NOMO-1 treated with dmso at 0.1 percent for 144 hours (cell line): ENCODE measurements around the gene SLC44A2.
A peak's percentile ranks its signal among the peaks of the same experiment; 100 is the strongest.

Source experiments
- DNase-seq: peaks from one replicate; lab custom pipeline; 2025; ENCODE audit not compliant: unreplicated experiment; lab: John Stamatoyannopoulos, UW

The SLC44A2 gene

DNA sequence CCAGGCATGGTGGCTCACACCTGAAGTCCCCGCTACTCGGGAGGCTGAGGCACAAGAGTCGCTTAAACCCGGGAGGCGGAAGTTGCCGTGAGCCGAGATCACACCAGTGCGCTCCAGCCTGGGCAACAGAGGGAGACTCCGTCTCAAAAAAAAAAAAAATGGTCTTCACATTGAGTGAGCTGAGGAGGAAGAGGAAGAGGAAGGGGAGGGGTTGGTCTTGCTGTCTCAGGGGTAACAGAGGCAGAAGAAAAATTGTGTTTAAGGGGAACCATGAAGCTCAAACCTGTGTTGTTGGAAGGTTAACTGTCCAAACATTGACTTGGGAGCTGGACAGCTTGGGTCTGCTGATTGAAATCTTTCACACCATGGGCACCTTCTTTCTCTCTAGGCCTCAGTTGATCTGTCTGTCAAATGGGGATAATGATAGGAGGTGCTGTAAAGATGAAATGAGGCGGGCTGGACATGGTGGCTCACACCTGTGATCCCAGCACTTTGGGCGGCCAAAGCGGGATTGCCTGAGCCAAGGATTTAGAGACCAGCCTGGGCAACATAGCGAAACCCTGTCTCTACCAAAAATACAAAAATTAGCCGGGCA, 9.8 kb upstream of the SLC44A2 start:
- DNase-seq = no peak

DNA sequence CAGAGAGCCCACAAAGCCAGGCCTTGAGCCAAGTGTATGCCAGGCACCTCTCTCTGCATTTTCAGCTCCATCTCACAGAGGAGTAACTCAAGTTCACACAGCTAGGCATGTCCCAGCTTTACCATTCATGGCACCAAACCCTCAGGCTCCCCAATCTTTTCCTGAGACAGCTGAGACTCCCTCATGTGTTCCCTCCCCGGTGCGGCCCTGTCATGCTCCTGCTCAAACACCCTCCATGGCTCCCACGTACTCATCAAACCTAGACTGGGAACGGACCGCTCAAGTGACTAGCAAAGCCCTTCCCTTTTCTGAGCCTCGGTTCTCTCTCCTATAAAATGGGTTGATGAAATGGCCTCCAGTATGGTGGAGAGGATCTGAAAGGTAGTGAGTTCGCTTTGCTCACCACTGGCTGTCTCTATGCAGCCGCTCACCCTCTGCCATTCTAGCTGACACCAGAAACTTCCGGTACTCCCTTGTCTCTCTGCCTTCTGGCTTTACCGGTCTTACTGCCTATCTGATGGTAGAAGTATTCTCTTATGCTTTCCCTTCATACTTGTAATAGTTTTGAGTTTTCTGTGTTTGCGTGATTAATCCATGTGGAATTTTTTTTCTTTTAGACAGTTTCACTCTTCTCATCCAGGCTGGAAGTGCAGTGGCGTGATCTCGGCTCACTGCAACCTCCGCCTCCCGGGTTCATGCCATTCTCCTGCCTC, 7.8 kb upstream of the SLC44A2 start:
- DNase-seq = no peak

DNA sequence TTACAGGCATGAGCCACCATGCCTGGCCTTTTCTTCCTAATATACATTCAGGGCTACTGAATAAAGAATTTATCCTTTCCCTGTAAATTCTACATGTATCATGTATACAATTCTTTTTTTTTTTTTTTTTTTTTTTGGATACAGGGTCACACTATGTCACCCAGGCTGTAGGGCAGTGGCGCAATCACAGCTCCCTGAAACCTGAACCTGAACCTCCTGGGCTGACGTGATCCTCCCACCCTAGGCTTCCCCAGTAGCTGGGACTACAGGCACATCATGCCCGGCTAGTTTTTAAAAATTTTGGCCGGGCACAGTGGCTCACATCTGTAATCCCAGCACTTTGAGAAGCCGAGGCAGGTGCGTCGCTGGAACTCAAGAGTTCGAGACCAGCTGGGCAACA, 6.5 kb upstream of the SLC44A2 start:
- no peak for DNase-seq

DNA sequence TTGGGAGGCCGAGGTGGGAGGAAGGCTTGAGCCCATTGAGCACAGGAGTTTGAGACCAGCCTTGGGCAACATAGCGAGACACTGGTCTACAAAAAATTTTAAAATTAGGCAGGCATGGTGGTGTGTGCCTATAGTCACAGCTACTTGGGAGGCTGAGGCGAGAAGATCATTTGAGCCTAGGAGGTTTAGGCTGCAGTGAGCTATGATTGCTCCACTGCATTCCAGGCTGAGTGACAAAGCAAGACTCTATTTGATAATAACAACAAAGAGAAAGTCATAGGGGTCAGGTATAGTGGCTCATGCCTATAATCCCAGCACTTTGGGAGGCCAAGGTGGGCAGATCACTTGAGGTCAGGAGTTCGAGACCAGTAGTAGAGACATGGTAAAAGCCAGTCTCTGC, 4.6 kb upstream of the SLC44A2 start:
- DNase-seq = no peak

DNA sequence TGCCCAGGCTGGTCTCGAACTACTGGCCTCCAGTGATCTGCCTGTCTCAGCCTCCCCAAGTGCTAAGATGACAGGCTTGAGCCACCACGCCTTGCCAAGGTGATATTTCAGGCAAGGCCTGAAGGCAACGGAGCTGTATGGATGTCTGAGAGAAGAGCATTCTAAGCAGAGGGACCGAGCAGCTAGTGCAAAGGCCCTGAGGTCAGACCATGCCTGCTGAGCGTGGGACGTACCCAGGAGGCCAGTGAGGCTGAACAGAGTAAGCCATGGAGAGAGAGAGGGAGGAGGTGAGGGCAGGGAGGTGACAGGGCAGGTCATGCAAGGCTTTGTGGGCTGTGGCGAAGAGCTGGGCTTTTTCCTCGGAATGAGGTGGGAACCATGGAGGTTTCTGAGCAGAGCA, 3.4 kb upstream of the SLC44A2 start:
- DNase-seq = no peak

DNA sequence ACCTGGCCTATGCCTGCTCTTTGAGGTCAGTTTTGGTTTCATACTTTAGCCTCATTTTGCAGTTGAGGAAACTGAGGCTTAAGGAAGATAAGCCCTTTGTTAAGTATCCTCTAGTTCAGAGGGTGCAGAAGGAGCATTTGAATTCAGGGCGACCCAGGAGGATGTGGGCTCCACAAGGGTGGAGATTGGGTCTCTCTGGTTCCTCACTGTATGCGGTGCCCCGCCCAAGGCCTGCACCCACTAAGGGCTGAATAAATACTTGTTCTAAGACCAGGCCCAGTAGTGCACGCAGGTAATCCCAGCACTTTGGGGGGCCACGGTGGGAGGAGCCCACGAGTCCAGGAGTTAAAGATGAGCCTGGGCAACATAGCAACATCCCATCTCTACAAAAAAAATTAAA, 768 bp upstream of the SLC44A2 start:
- no peak for DNase-seq

DNA sequence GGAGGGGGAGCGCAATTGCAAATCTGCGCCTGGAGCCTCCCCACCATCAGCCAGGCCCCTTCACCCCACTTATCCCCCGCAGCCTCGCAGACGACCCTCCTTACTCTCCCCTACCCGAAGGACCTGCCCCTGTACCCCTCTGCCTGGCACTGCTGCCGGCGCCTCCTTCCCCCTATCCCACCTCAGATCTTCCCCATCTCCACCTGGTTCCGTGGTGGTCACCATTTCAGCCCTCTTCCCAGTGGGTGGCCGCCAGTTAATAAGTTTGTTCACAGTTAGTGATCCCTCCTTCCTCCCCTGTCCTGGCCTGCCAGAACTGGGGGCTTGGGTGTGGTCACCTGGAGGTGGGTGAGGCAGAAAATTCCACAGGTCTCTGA, 397 bp downstream of the SLC44A2 start:
- no peak for DNase-seq

DNA sequence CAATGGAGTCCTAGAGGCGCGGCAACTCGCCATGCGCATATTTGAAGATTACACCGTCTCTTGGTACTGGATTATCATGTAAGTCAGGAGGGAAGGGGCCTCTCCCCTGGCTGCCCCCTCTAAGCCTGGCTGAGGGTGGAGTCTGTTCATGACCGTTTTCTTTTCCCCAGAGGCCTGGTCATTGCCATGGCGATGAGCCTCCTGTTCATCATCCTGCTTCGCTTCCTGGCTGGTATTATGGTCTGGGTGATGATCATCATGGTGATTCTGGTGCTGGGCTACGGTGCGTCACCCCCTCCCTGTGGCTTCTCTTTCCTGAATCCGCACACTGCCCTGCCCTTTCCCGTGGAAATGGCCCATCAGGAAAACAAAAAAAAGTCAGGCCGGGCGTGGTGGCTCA, 6.5 kb downstream of the SLC44A2 start:
- no peak for DNase-seq

DNA sequence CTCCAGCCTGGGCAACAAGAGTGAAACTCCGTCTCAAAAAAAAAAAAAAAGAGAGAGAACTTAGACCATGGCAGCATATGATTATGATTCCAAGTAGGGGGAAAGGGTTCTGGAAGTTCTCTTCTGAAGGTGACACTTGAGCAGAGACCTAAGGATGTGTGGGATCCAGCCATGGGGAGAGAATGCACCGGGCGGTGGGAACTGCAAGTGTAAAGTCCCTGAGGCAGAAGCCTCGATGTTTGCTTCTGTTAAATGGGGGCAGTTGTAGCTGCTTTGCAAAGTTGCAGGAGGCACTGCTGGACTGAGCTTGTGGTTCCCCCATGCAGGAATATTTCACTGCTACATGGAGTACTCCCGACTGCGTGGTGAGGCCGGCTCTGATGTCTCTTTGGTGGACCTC, 9.1 kb downstream of the SLC44A2 start:
- DNase-seq = no peak

DNA sequence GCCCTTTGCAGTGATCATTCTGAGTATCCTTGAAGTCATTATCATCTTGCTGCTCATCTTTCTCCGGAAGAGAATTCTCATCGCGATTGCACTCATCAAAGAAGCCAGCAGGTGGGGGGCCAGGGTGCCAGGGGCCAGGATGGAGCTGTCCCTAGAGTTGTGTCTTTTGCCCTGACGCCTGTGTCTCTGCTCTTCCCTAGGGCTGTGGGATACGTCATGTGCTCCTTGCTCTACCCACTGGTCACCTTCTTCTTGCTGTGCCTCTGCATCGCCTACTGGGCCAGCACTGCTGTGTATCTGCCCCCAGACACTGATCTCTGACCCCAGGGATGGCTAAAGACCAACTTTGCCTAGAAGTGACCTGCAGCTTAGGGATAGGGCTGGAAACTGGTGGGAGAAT, 9.6 kb downstream of the SLC44A2 start:
- DNase-seq = no peak

DNA sequence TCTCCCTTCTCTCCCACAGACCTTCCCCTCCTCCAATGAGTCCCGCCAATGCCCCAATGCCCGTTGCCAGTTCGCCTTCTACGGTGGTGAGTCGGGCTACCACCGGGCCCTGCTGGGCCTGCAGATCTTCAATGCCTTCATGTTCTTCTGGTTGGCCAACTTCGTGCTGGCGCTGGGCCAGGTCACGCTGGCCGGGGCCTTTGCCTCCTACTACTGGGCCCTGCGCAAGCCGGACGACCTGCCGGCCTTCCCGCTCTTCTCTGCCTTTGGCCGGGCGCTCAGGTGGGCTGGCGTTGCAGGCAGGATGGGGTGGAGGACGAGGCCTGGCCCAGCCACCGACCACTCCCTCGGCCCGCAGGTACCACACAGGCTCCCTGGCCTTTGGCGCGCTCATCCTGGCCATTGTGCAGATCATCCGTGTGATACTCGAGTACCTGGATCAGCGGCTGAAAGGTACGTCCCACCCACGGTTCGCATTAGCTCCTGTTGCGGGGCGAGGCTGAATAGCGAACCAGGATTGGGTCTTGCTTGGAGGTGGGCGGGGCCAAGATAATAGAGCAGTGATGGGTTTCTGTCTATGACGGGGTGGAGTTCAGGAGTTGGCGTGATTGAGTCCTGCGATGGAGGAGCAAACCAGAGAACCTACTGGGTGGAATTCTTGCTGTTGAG, 11.1 kb downstream of the SLC44A2 start:
- no peak for DNase-seq

DNA sequence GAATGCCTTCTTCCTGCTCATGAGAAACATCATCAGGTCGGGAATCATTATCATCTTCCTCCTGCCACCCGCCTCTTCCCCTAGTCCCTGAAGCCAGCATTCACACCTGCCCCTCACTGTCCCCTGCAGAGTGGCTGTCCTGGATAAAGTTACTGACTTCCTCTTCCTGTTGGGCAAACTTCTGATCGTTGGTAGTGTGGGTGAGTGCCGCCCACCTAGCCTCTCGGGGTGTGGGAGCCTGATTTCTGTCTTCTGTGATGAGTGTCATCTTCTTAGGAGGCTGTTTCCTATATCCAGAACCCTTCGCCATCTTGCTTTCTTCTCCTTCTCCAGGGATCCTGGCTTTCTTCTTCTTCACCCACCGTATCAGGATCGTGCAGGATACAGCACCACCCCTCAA, 12.5 kb downstream of the SLC44A2 start:
- DNase-seq = peak; percentile 33

DNA sequence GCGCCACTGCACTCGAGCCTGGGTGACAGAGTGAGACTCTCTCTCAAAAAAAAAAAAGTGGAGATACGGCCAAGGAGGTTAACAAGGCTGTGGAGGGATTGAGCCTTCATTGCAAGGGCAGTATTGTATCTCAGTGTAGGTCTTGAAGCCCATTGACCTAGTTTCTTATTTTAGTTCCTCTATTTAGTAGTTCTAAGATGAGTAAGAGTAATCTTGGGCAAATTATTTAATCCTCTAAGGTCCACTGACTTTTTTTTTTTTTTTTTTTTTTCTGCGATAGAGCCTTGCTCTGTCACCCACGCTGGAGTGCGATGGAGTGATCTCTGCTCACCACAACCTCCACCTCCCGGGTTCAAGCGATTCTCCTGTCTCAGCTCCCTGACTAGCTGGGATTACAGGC, 14.5 kb downstream of the SLC44A2 start:
- DNase-seq = peak; percentile 56

DNA sequence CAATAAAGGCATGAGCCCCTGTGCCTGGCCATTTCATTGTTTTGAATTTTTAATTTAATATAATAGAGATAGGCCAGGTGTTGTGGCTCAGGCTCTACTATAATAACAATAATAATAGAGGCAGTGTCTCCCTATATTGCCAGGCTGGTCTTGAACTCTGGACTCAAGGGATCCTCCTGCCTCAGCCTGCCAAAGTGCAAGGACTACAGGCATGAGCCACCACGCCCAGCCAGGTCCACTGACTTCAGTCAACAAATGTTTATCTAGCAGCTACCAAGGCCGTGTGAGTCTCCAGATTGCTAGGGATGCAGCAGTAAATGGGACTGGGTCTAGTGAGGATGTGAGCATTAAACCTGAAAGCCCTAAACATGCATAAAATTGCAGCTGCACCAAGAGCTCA, 15.0 kb downstream of the SLC44A2 start:
- DNase-seq = no peak

DNA sequence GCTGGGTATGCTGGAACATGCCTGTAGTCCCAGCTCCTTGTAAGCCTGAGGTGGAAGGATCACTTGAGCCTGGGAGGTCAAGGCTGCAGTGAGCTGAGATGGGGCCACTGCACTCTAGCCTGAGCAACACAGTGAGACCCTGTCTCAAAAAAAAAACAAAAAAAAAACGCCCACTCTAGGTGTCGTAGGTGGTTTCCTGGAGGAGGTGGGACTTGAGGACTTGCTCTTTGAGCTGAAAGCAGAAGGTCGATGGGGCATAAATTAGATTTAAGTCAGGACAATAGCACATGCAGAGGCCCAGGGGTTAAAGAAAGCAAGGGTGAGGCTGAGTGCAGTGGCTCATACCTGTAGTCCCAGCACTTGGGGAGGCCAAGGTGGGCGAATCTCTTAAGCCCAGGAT, 15.9 kb downstream of the SLC44A2 start:
- DNase-seq = no peak

DNA sequence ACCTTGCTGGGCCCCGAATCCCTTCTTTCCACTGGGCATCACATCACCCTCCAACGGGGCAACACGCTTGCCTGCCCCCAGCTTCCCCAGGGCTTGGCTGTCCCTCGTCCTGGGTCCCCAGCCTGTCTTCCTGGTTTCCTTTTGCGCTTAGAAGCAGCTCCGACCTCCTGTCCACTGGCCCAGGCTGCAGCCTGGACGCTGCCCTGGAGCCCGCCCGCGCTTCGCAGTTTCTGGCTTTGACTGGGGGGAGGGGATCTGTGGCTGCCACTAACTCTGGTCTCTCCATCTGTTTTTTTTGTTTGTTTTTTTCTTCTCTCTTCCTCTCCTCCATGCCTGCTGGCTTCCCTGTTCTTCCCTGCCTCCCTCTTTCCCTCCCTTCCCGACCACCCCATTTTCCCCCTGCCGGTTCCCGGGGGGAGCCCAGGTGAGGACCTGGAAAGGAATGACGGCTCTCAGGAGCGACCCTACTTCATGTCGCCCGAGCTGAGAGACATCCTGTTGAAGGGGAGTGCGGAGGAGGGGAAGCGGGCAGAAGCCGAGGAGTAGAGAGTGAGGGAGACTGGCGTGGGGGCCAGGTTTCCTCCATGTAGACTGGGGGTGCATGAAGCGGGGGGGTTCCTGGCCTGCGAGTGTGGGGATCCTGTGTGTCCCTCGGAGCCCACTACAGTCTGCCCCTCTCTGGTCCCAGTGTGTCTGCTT, 17.3 kb downstream of the SLC44A2 start:
- no peak for DNase-seq

DNA sequence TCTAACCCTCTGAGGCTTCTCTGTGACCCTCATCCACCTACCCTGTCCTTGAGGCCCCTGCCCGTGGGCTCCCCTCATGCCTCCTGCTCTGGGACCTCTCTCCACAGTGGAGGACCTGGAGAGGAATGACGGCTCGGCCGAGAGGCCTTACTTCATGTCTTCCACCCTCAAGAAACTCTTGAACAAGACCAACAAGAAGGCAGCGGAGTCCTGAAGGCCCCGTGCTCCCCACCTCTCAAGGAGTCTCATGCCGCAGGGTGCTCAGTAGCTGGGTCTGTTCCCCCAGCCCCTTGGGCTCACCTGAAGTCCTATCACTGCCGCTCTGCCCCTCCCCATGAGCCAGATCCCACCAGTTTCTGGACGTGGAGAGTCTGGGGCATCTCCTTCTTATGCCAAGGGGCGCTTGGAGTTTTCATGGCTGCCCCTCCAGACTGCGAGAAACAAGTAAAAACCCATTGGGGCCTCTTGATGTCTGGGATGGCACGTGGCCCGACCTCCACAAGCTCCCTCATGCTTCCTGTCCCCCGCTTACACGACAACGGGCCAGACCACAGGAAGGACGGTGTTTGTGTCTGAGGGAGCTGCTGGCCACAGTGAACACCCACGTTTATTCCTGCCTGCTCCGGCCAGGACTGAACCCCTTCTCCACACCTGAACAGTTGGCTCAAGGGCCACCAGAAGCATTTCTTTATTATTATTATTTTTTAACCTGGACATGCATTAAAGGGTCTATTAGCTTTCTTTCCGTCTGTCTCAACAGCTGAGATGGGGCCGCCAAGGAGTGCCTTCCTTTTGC, 18.0 kb downstream of the SLC44A2 start:
- DNase-seq = no peak

DNA sequence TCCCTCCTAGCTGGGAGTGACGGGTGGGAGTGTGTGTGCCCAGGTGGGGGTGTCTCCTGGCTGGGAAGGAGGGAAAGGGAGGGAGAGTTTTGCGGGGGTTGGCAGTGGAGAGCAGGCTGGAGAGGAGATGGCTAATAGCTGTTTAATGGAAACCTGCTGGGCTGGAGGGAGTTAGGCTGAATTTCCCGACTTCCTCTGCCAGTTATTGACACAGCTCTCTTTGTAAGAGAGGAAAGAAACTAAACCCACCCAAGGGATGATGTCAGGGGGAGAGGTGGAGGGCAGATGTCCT, 18.6 kb downstream of the SLC44A2 start:
- no peak for DNase-seq

DNA sequence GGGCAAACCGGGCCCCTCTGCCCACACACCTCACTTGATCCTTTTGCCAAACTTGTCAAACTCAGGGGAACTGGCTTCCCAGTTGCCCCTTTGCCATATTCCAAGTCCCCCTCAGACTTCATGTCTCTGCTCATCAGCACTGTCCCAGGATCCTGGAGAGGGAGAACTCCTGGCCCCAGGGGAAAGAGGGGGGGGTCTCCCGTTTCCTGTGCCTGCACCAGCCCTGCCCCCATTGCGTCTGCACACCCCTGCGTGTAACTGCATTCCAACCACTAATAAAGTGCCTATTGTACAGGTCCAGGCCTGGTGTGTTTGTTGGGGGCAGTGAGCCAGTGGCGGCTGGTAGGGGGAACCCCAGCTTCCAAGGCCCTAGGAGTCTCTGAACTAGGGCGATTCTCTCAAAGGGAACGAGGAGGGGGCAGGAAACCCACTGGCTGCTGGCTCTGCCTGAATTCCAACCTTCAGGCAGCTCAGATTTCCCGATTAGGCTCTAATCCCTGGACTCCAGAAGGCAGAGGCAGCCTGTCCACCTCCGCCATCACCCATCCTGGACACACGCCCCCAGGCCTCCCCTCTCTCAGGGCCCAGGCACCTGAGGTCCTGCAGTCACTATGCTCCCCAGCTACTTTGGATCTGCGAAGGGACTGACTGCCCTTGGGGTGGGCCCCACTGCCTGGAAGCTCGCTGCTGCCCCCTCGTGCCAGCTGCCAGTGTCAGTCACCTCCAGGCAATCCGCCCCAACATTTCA, 19.1 kb downstream of the SLC44A2 start:
- peak; percentile 48 for DNase-seq

DNA sequence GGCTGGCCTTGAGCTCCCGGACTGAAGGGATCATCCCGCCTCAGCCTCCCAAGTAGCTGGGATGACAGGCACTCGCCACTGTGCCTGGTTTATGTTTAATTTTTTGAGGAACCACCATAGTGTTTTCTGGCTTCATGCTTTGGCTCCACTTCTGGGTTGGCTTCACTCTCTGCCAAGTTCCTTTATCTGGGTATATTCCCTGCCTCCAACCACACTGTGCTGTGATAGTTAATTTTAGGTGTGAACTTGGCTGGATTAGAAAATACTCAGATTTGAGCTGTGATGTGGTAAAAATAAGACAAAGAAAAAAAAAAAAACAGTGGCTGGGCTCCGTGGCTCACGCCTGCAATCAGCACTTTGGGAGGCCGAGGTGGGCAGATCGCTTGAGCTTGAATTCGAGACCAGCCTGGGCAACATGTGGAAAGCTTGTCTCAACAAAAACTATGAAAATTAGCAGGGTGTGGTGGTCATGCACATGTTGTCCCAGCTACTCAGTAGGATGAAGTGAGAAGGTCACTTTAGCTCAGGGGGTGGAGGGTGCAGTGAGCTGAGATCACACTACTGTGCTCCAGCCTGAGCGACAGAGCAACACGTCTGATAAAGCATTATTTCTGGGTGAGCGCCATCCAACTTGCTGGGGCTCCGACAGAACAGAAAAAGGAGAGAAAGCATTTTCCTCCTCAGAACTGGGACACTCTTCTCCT, 21.3 kb downstream of the SLC44A2 start:
- DNase-seq = no peak
